Hematopoietic multipotent progenitor cell treated with erythropoietin and hydrocortisone succinate and interleukin-3 and kit ligand, for 6 days (in vitro differentiated cells): ENCODE results near the gene CLDN5.

Experiments used
- DNase-seq: peaks from one replicate; pipeline ENCODE4 v3.0.0-alpha.2; 2015

Gene CLDN5

DNA sequence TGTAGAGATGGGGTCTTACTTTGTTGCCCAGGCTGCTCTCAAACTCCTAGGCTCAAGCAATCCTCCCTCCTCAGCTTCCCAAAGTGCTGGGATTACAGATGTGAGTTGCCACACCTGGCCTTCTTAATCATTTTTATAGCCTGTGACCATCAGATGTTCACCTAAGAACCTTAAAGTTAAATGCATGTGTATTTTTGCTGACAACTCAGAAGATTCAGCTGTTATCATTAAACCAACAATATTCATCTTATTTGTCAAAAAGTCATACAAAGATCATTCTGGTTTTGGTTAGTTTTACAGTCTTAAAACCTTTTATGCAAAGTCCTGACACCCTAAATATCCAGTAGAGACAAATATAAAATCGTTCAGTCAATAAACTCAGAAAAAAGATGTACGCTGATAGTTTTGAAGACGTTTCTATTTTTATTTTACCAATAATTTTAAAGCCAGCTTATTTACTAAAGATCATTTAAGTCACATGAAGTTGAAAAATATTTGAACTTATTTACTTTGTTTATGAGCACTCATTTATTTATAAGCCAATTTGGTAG lies 22.2 kb downstream of the CLDN5 start:
- DNase-seq, result no peak

GRCh38 chr22:19499880-19500242 lies 24.3 kb downstream of the CLDN5 start:
- DNase-seq, result no peak

GRCh38 chr22:19499236-19499879 lies 24.9 kb downstream of the CLDN5 start:
- DNase-seq, result no peak

DNA sequence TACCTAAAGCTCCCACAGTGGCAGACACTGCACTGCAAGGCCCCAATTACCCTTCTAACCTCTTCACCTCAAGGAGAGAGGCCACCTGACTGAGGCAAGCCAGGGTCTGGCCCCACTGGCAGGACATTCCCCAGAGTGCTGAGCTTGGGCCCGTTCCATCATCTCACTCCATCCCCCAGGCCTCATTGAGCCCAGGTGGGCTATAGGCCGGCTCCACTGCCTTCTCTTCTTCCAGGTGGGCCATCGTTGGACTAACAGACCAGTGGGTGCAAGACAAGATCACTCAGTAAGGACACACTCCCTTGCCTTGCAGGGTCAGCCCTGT lies 25.4 kb downstream of the CLDN5 start:
- no peak for DNase-seq

GRCh38 chr22:19498154-19498865 lies 25.9 kb downstream of the CLDN5 start:
- DNase-seq, result no peak

GRCh38 chr22:19497245-19497644 lies 27.0 kb downstream of the CLDN5 start:
- no peak for DNase-seq

DNA sequence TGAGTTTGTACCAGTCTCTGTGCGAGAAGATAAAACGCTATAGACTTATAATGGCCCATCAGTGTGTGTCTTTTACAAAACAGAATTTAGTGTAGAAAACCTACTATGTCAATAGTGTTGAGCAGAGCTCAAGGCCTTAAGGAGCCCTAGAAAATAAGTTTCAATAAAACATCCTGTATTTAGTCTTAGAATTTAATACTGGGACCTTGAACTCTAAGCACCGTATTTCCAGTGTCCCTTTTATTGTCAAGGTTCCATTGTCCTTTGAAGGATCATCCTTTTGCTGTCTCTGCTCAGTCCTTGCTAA lies 27.9 kb downstream of the CLDN5 start:
- DNase-seq, result no peak

- DNase-seq, result peak; percentile 20
These were observed 28.5 kb downstream of the CLDN5 start for GRCh38 chr22:19495562-19496323.

- DNase-seq, result no peak
These were observed 29.5 kb downstream of the CLDN5 start for GRCh38 chr22:19494676-19495173.

DNA sequence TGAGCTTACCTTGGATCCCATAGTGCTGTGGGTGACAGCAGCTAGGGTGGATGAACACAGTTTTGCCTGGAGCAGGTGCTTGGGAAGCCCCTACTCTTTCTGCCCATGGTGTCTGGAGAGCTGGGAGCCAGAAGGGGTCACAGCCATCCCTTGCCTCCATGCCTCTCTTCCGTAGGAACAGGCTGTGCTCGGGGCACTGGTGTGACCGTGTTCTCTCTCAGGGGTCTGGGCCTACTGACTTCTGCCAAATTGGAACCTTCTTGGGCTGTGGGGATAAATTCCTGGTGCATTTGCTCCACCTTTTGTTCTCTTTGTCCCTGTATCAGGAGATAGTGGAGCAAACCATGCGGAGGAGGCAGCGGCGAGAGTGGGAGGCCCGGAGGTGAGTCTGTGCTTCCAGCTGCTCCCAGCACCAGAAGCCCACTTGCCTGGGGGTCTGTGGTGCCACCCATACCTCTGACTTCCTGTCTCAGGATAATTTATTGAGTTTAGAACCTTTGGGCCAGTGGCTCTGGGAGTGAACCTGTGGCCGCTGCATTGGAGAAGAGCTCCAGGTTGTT lies 30.1 kb downstream of the CLDN5 start:
- DNase-seq, result no peak

DNA sequence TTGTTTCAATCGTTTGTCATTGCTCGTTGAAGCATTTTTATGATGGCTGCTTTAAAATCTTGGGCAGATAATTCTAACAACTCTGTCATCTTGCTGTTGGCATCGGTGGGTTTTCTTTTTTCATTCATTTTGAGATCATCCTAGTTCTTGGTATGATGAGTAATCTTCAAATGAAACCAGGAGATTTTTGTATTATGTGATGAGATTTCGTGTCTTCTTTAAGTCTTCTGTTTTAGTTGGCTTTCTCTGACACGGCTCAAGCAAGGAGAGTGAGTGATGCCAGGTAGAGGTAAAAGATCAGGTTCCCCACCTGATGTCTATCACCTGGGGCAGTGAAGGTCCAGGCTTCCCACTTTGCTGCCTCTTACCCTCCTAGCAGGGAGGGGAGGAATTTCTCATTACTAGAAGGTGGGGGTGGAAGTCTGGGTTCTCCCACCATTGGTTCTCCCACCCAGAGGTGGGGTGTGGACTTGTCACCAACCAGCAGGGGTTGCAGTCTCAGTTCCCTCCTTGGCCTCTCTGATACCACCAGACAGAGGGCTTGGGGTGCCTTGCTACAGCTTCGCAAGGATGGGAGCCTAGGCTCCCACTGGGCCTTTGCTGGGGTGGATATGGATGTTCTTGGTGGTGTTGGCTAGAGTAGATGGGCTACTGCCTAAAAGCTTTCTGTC lies 31.6 kb downstream of the CLDN5 start:
- DNase-seq, result no peak

- DNase-seq, result no peak
These were observed 33.5 kb downstream of the CLDN5 start for GRCh38 chr22:19490628-19491230.

DNA sequence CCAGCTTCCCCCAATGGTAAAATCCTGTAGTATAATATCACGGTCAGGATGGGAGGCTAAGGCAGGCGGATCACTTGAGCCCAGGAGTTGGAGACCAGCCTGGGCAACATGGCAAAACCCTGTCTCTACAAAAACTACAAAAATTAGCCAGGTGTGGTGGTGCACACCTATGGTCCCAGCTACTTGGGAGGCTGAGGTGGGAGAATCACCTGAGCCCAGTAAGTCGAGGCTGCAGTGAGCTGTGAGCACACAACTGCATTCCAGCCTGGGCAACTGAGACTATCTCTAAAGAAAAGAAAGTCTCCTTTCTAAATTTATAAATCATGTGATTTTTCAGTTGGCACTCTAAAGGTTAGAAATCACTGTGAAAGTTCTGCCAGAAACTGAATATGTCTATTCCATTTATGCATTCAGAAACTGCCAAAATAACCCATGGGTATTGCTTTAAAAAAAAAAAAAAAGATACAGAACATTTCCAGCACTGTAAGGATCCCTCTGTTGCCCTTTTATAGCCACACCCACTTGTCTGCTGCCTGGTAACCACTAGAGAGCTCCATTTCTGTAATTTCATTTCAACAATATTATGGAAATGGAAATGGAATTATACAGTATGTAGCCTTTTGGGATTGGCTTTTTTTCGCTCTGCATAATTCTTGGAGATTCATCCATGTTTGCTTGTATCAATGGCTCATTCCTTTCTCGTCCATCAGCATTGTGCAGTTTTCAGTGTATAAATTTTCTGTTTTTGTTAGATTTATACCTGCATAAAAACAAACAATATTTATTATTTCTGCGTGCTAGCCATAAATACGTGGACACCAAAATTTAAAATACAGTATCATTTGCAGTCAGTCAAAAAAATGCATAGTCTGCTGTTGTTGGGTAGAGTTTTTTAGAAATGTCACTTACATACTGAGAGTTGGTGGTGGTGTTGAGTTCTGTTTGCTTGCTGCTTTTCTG lies 35.0 kb downstream of the CLDN5 start:
- peak; percentile 61 for DNase-seq

GRCh38 chr22:19488285-19488684 lies 35.9 kb downstream of the CLDN5 start:
- DNase-seq, result no peak

GRCh38 chr22:19483481-19484244 lies 40.5 kb downstream of the CLDN5 start:
- no peak for DNase-seq

DNA sequence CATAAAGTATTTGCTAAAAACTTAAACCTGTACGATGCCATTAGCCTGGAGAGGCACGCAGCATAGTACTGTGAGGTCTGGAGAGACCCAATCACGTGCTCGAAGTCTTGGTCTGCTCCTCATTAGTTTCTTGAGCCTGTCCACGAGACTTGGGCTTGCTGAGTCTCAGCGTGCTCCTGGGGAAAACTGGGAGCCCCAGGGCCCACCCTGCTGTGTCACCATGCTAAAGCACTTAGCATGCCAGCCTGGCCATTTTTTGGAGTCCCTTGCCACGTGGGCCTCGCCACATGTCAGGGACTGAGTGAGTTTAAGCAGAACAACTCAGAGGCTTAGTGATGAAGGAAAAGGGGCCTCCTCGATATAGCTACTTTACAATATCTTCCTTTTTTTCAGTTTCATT lies 41.9 kb downstream of the CLDN5 start:
- no peak for DNase-seq

- DNase-seq, result peak; percentile 17
These were observed 43.4 kb downstream of the CLDN5 start for GRCh38 chr22:19480789-19481188.

GRCh38 chr22:19480173-19480568 lies 44.0 kb downstream of the CLDN5 start:
- DNase-seq, result no peak

DNA sequence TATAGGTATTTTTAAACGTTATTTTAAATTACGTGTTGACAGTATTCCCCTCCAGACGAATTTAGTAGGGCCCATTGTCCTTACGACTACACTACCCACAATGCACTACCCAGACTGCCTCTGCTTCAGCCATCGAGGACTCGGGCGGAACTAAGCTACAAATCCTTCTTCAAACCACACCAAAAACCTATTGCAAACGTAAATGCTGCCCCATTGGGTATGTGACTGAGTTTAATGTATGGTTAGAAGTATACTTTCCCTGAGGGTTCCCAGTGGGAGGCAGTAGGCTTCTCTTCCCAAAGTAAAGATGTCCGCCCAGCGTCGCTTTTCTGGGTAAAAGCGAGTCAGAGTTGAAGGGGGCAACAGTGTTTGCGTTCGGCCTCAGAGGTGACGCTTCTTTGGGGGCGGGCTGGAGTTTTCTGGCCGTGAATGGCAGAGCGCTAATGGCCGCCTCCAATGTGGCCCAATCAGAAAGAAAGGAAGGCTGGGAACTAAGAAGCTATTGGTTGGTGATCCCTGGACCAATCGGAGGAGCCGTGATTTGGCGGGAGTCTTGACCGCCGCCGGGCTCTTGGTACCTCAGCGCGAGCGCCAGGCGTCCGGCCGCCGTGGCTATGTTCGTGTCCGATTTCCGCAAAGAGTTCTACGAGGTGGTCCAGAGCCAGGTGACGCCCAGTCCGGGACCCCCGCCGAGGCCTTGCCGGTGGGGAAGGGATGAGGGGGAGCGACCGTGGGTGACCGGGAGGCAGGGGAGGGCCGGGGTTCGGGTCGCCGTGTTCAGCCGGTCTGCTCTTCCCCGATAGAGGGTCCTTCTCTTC lies 44.6 kb downstream of the CLDN5 start, which contains the start of gene CDC45:
CDC45 (plus strand) TSS at position 566 of the 818 bp plus-strand sequence; CDS start at position 615, 49 bp downstream.
- peak; percentile 99 for DNase-seq
